IgD-negative memory B cell (primary cell): ENCODE results near the gene ART1. TPM values are rescaled to one million over a fixed set of nuclear protein-coding genes. Genes with fewer than 3 reads are reported as not detected.

Experiments
- H3K27ac Mint-ChIP-seq, 3 donors: one replicate each; pipeline ENCODE4 v1.8.0; 2020 to 2022; ENCODE audit warnings: mild to moderate bottlenecking in 3 of 3, mixed read lengths in 3 of 3, moderate library complexity in 1 of 3
- H3K27me3 Mint-ChIP-seq: one replicate; pipeline ENCODE4 v1.8.0; 2021; ENCODE audit warnings: mixed read lengths
- H3K36me3 Mint-ChIP-seq: one replicate; pipeline ENCODE4 v1.8.0; 2020; ENCODE audit warnings: mild to moderate bottlenecking, mixed read lengths
- H3K4me1 Mint-ChIP-seq, 3 donors: one replicate each; pipeline ENCODE4 v1.8.0; 2020 to 2022; ENCODE audit warnings: mixed read lengths in 3 of 3, mild to moderate bottlenecking in 1 of 3
- H3K4me3 Mint-ChIP-seq, 4 donors: one replicate each; pipeline ENCODE4 v1.8.0; 2020 to 2022; ENCODE audit warnings: mild to moderate bottlenecking in 4 of 4, mixed read lengths in 4 of 4, moderate library complexity in 3 of 4
- H3K9me3 Mint-ChIP-seq, 3 donors: one replicate each; pipeline ENCODE4 v1.8.0; 2020 to 2021; ENCODE audit warnings: mixed read lengths in 3 of 3, mild to moderate bottlenecking in 1 of 3
- polyA plus RNA-seq: library from polyadenylated mRNA; unstranded; fragments of 300-500 nt; fragmentation: Illumina TruSeq; gene quantifications from one replicate; pipeline ENCODE4 v1.2.3, GENCODE V29; 2021

The ART1 gene
- polyA plus RNA-seq, 1 donor from 2014 or later, result not detected

DNA sequence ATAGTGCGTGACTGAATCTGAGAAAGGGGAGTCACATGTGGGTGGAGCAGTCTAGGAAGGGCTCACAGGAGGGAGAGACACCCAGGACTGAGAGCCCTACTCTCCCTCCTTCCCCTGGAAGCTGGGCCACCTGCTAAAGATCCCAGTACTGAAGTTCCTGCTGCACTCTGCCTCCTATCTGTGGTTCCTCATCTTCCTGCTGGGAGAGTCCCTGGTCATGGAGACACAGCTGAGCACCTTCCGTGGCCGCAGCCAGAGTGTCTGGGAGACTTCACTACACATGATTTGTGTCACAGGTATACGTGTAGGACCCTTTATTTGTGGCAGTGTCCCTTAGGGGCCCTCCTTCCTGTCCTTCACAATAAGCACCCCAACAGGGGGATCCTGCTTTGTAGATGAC, 22.4 kb upstream of the ART1 start:
- Mint-ChIP-seq H3K9me3 (no peaks in the 10 kb centered on the region), H3K4me1 (peaks cover 0 to 4% (median 3%) of the 10 kb centered on the region in 3 donors), H3K4me3 (no peak overlapping the region), H3K36me3 (no peaks in the 10 kb centered on the region), H3K27me3 (peaks cover 2% of the 10 kb centered on the region), H3K27ac (no peak overlapping the region)

DNA sequence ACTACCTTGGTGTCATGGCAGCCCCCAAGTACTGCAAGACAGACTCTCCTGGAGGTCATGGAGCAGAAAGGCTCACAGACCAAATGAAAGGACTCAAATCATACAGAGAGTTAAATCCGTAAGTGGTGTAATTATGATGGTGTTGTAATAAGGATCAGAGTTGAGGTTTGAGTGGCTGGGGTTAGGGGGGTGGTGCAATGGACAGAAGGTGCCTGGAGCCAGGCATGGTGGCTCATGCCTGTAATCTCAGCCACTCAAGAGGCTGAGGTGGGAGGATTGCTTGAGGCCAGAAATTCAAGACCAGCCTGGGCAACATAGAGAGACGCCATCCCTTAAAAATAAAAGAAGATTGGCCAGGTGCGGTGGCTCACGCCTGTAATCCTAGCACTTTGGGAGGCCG, 21.8 kb upstream of the ART1 start:
- peaks cover 0 to 4% (median 3%) of the 10 kb centered on the region in 3 donors for H3K4me1 Mint-ChIP-seq
- H3K4me3 Mint-ChIP-seq, result no peak overlapping the region
- no peak overlapping the region for H3K27ac Mint-ChIP-seq
- no peaks in the 10 kb centered on the region for H3K36me3 Mint-ChIP-seq
- H3K9me3 Mint-ChIP-seq, result no peaks in the 10 kb centered on the region
- H3K27me3 Mint-ChIP-seq, result no peaks in the 10 kb centered on the region

DNA sequence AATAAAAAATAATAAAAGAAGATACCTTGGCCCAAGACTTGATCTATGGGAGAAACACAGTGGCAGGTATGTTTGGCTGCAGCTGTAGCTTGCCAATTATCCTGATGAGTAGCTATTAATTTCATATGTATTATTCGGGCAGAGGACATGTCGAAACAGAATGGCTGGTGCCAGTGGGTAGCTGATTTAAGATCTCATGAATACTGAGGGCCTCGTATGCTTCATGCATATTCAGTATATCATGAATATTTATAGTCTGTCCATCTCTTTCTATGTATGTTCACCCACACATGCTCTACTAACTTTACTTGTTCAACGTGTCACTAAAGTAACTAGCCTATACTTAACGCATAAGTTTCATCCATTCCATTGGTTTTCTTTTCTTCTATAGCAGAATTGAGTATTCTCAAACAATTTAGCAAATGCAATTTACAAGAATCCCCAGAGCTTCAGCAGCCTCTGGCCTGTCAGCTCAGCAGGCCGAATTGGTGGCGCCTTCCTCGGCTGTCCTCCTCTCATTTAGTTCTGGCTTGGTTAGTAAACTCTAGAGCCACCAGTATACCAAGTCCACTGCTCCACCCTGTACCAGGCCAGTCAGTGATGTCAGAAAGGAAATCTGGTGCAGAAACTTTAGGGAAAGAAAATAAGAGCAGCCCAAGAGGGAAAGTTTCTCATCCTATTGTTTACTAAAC, 21.0 kb upstream of the ART1 start:
- H3K4me1 Mint-ChIP-seq, result peaks cover 0 to 4% (median 3%) of the 10 kb centered on the region in 3 donors
- H3K27ac Mint-ChIP-seq, result no peak overlapping the region
- H3K4me3 Mint-ChIP-seq, result no peak overlapping the region
- peaks cover 0 to 3% (median 0%) of the 10 kb centered on the region in 3 donors for H3K9me3 Mint-ChIP-seq
- no peaks in the 10 kb centered on the region for H3K36me3 Mint-ChIP-seq
- peaks cover under 1% of the 10 kb centered on the region for H3K27me3 Mint-ChIP-seq

DNA sequence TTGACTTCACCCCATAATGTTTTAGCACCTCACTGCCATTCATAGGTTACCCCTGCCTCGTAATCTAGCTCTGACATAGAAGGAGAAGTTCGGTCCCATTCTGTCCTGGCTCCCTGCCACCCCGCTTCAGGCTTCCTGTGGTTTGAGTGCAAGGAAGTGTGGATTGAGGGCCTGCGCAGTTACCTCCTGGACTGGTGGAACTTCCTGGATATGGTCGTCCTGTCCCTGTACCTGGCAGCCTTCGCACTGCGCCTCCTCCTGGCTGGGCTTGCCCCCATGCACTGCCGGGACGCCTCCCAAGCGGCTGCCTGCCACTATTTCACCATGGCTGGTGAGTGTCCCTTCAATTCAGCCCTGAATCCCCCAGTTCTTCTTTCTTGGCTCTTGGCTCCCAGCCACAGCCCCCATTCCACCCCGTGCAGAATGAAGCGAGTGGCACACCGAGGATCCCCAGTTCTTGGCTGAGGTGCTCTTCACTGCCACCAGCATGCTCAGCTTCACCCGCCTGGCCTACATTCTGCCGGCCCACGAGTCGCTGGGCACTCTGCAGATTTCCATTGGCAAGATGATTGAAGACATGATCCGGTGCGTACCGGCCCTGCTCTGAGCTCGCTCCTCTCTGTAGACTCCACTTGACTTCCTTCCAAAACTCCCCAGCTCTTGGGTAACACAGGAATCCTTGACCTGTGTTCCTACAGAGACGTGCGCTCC, 18.5 kb upstream of the ART1 start:
- Mint-ChIP-seq H3K36me3 (no peaks in the 10 kb centered on the region), H3K4me3 (no peak overlapping the region), H3K27me3 (peaks cover 2% of the 10 kb centered on the region), H3K4me1 (peaks cover 0 to 3% (median 0%) of the 10 kb centered on the region in 3 donors), H3K9me3 (peaks cover 0 to 3% (median 0%) of the 10 kb centered on the region in 3 donors), H3K27ac (no peak overlapping the region)

DNA sequence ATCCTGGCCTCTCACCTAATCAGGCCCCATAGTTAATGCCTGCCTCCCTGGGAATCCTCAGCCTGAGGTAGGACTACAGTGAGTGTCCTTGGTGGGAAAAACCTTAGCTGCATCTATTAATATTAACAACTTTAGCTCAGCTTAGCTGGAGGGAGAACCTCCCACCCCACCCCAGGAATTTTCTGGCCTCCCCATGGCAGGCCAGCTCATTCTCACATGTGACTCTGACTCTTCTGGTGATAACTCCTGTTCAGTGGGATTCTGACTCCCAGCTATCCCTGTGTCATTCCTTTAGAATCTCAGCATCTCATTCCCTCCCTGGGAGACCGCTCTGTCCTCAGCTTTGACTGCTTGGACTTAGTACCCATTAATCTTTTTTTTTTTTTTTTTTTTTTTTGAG, 17.6 kb upstream of the ART1 start:
- Mint-ChIP-seq H3K9me3 (peaks cover 0 to 3% (median 0%) of the 10 kb centered on the region in 3 donors), H3K27me3 (peaks cover 2% of the 10 kb centered on the region), H3K4me3 (no peak overlapping the region), H3K27ac (no peak overlapping the region), H3K36me3 (no peaks in the 10 kb centered on the region), H3K4me1 (peaks cover 0 to 3% (median 0%) of the 10 kb centered on the region in 3 donors)

DNA sequence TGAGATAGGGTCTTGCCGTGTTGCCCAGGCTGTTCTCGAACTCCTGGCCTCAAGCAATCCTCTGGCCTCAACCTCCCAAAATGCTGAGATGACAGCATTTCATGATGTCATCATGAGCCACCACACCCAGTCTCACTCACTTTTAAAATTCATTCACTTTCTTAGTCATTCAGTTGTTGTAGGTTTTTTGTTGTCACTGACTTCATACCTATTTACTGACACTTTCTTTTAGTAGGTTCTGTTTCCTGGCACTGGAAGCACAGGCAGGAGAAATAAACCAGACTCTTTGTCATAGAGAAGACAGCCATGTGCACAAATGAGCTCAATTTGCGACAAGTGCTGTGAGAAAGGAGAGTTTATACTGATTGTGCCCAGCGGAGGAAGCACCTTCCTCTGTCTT, 13.6 kb upstream of the ART1 start:
- no peak overlapping the region for H3K4me3 Mint-ChIP-seq
- no peak overlapping the region for H3K27ac Mint-ChIP-seq
- H3K27me3 Mint-ChIP-seq, result peaks cover 3% of the 10 kb centered on the region
- H3K36me3 Mint-ChIP-seq, result peaks cover 2% of the 10 kb centered on the region
- peaks cover 0 to 3% (median 2%) of the 10 kb centered on the region in 3 donors for H3K4me1 Mint-ChIP-seq
- H3K9me3 Mint-ChIP-seq, result peaks cover 0 to 6% (median 0%) of the 10 kb centered on the region in 3 donors

DNA sequence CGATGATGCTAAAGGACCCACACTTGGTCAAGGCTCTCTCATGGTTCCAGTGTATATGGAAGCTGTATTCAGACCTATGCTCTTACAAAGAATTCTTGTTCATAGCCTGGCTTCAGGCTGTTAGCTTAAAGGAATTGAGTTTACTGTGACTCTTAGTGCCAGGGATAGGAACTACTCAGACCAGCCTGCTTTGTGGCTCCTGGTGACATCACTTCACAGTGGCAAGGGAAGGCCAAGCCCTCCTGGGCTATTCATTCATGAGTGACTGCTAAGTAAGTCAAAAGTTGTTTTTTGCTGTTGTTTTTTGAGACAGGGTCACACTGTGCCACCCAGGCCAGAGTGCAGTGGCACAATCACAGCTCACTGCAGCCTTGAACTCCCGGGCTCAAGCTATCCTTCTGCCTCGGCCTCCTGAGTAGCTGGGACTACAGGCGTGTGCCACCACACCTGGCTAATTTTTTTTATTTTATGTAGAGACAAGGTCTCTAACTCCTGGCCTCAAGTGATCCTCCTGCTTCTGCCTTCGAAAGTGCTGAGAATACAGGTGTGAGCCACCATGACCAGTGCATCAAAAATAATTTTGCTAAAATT, 12.8 kb upstream of the ART1 start:
- H3K27ac Mint-ChIP-seq, result no peak overlapping the region
- H3K4me1 Mint-ChIP-seq, result peaks cover 0 to 2% (median 0%) of the 10 kb centered on the region in 3 donors
- H3K9me3 Mint-ChIP-seq, result peaks cover 0 to 6% (median 0%) of the 10 kb centered on the region in 3 donors
- H3K4me3 Mint-ChIP-seq, result no peak overlapping the region
- peaks cover 5% of the 10 kb centered on the region for H3K27me3 Mint-ChIP-seq
- peaks cover 2% of the 10 kb centered on the region for H3K36me3 Mint-ChIP-seq

DNA sequence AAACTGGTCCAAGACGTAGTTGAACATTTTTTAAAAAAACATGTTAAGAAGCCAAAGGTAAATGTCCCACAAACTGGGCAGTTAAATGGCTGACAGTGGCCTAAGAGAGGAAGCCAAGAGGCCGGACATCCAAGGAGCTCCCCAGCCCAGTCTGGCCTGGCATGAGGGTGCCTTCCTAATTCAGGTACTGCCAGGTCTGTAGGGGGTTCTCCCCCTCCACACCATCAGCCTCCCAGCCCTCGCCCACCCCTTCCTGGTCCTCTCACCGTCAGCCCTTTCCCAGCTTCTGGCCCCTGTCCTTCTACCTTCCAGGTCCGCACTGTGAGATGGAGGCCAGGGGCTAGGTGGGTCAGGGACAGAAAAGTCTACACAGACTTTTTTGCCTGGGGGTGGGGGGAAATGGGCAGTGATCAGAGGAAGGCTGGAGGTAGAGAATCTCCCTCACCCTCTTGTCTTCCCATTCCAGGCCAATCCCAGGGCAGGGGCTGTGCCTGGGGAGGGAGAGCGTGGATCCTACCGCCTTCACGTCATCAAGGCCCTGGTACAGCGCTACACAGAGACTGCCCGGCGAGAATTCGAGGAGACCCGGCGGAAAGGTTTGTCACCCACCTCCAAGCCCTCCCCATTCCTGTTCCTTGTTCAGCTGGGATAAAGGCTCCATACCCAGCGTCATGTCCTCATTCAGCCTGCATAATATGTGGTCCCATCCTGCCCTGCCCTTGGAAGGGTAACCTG, 9.1 kb upstream of the ART1 start:
- Mint-ChIP-seq H3K36me3 (peaks cover 2% of the 10 kb centered on the region), H3K27ac (no peak overlapping the region), H3K4me3 (no peak overlapping the region), H3K27me3 (peaks cover 3% of the 10 kb centered on the region), H3K9me3 (peaks cover 0 to 4% (median 0%) of the 10 kb centered on the region in 3 donors), H3K4me1 (peaks cover 0 to 2% (median 0%) of the 10 kb centered on the region in 3 donors)

DNA sequence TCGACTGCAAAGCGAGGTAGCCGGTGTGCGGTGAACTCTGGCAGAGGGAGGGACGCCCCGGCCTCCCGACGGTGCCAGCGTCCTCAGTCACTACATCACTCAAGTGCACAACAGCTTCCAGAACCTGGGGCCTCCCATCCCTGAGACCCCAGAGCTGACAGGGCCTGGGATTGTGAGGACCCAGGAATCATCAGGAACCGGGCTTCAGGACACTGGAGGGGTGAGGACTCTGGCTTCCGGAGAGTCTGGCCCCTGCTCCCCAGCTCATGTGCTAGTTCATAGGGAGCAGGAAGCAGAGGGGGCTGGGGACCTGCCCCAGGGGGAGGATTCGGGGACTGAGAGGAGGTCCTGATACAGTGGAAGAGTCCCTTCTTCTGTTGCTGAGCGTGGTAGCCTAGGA, 7.7 kb upstream of the ART1 start:
- Mint-ChIP-seq H3K27me3 (peaks cover 8% of the 10 kb centered on the region), H3K27ac (no peak overlapping the region), H3K4me1 (peaks cover 0 to 2% (median 0%) of the 10 kb centered on the region in 3 donors), H3K9me3 (peaks cover 0 to 4% (median 0%) of the 10 kb centered on the region in 3 donors), H3K36me3 (peaks cover 2% of the 10 kb centered on the region), H3K4me3 (no peak overlapping the region)

DNA sequence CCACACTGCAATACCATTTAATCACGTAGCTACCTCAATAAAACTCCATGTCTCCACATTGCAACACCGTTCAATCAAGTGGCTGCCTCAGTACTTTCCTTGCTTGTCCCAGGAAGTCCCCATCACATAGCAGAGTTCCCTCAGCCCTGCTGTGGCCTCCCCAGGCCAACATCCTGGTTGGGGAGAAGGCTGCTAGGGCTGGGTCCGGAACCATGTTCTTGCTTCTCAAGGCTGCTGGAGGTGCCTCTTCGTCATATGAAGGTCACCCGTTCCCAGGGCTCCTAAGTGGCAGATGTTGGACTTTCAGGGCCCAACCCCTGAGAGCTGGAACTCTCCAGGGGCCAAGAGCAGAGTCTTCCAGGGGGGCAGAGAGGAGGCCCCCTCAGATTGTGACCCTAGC, 6.4 kb upstream of the ART1 start:
- peaks cover 0 to 3% (median 2%) of the 10 kb centered on the region in 3 donors for H3K4me1 Mint-ChIP-seq
- peaks cover 0 to 4% (median 0%) of the 10 kb centered on the region in 3 donors for H3K9me3 Mint-ChIP-seq
- no peak overlapping the region for H3K4me3 Mint-ChIP-seq
- H3K27ac Mint-ChIP-seq, result no peak overlapping the region
- H3K36me3 Mint-ChIP-seq, result no peaks in the 10 kb centered on the region
- peaks cover 16% of the 10 kb centered on the region for H3K27me3 Mint-ChIP-seq

DNA sequence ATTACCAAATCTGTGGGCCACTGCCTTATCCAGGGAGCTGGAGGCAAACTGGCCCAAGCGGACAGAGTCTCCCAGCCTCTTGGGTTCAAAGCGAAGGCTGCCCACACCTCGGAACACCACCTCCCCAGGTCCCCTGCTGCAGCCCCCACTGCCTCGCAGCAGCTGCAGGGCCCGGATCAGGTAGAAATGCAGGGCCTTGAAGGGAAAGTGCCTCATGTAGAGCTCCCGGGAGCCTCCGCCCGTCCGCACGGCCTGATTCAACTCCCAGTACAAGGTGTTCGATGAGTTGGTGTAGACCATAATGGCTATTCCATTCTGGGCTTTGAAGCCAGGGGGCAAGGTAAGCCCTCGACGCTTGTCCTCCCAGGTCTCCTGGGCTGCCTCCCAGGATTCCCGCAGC, 5.1 kb upstream of the ART1 start:
- H3K4me3 Mint-ChIP-seq, result peak overlapping the region in 2 of 4 donors; percentile 22 to 25
- H3K36me3 Mint-ChIP-seq, result no peaks in the 10 kb centered on the region
- H3K27ac Mint-ChIP-seq, result no peak overlapping the region
- peaks cover 25% of the 10 kb centered on the region for H3K27me3 Mint-ChIP-seq
- H3K4me1 Mint-ChIP-seq, result peaks cover 0 to 3% (median 2%) of the 10 kb centered on the region in 3 donors
- peaks cover 2 to 7% (median 2%) of the 10 kb centered on the region in 3 donors for H3K9me3 Mint-ChIP-seq

DNA sequence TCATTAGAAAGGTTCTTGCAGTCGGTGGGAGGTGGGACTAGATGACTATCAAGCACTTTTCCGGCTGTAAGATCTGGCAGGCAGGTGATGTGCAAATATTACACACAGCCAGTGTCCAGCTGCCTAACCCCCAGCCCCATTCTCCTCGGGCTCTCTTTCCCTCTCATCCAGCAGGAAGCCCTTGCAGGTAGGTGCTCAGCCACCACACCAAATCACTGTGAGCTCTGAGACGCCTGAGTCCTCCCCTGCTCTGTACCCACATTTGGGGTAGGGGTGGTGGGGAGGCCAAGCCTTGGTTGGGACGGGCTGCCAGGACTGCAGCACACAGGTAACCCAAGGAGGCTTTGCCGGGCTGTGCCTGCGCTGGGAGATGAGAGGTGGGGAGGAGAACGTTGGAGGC, 3.7 kb upstream of the ART1 start:
- peaks cover 32% of the 10 kb centered on the region for H3K27me3 Mint-ChIP-seq
- H3K9me3 Mint-ChIP-seq, result peaks cover 0 to 7% (median 2%) of the 10 kb centered on the region in 3 donors
- no peak overlapping the region for H3K27ac Mint-ChIP-seq
- H3K4me3 Mint-ChIP-seq, result peak overlapping the region in 3 of 4 donors; percentile 38 to 82 (median 77)
- no peaks in the 10 kb centered on the region for H3K36me3 Mint-ChIP-seq
- H3K4me1 Mint-ChIP-seq, result peaks cover 0 to 3% (median 2%) of the 10 kb centered on the region in 3 donors

DNA sequence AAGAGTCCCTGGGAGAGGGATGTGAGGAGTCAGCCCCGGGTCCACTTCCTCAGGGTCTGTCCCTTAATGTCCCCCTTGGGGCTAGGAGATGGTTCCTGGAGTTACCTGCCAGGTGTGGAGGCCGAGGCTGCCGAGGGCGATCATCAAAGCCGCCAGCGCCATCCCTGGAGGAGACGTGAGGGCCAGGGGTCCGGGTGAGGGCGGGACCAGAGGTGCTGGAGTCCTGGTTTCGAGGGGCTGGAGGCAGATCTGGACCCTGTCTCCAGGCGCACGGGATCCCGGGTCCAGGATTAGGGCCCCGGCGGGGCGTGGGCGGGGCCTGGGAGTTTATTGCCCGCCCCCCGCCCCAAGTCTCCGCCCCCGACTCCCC, 3.2 kb upstream of the ART1 start, which contains the start of gene ART5:
Gene ART5, minus strand, starts transcription at position 292 of the 370 bp plus-strand sequence. Its CDS starts 130 bp downstream, at position 162.
- Mint-ChIP-seq H3K27me3 (peaks cover 33% of the 10 kb centered on the region), H3K4me3 (peak within 1 kb of the TSS in 3 of 4 donors; percentile 65 to 82 (median 77)), H3K4me1 (peaks cover 0 to 3% (median 3%) of the 10 kb centered on the region in 3 donors), H3K36me3 (peaks cover 2% of the 10 kb centered on the region), H3K27ac (no peak within 1 kb of the TSS), H3K9me3 (peaks cover 0 to 7% (median 2%) of the 10 kb centered on the region in 3 donors)

DNA sequence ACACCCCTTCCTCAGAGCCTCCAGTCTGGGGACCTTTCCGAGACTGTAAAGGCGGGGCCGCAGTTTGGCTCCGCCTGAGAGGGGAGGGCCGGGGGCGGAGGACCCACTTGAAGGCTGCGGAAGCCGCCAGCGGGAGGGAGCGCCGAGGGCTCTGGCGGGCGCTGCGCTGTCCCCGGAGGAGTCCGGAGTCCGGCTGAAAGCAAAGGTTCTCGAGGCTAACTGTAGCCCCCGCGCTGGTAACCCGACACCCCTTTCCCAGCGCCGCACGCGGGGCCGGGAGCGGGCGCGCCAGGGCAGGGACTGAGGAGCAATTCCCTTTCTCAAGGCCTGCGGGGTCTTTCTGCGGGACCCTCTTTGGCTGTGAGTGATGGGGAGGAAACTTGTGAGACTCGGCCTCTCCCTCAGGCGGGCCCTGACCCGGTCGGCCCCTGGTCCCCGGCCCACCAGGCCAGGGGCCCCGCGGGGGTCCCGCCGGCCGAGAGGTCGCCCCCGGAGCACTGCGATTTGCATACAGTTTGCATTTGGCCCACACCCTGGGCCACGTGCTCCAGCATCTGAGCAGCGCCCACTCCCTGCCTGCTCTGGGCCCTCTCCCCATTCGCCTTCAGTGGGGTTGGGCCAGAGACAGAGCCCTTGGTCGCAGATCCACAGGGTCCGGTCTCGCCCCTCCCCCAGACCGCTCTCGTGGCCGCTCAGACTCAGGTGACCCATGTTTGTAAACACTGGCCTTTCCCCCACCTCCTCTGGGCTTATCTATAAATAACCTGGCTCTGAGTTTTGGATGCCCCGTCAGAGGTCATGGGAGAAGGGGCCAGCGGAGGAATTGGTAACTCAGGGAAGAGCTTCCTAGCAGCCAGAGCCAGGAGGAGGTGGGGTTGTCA, 2.6 kb upstream of the ART1 start:
- H3K4me1 Mint-ChIP-seq, result peaks cover 0 to 3% (median 3%) of the 10 kb centered on the region in 3 donors
- H3K9me3 Mint-ChIP-seq, result peaks cover 0 to 7% (median 2%) of the 10 kb centered on the region in 3 donors
- peaks cover 32% of the 10 kb centered on the region for H3K27me3 Mint-ChIP-seq
- peak overlapping the region in 3 of 4 donors; percentile 65 to 77 (median 75) for H3K4me3 Mint-ChIP-seq
- H3K27ac Mint-ChIP-seq, result no peak overlapping the region
- H3K36me3 Mint-ChIP-seq, result peaks cover 2% of the 10 kb centered on the region
